CD14-positive monocyte (primary cell): ENCODE measurements around the gene OR51D1. TPM values are rescaled to one million over a fixed set of nuclear protein-coding genes. Genes with fewer than 3 reads are reported as not detected.
A peak's percentile ranks its signal among the peaks of the same experiment; 100 is the strongest.

ENCODE experiments used
- DNase-seq, 3 donors: peaks; one replicate each; pipeline ENCODE4 v3.0.0-alpha.2; 2011 to 2022
- H2AFZ ChIP-seq: 2 replicates; pipeline ENCODE4 v1.6.0; 2012; ENCODE audit warnings: mild to moderate bottlenecking, low read depth, low read length, inconsistent platforms; ENCODE audit not compliant: insufficient read depth, poor library complexity, severe bottlenecking
- H3K27ac ChIP-seq, 2 donors: 1 replicate in 1 of 2; 2 replicates in 1 of 2; pipeline ENCODE4 v1.5.1; 2012 to 2013; ENCODE audit warnings: low read length in 2 of 2, control low read depth in 1 of 2, inconsistent platforms in 1 of 2, low read depth in 1 of 2, mild to moderate bottlenecking in 1 of 2
- H3K27me3 ChIP-seq, 2 donors: one replicate each; pipeline versions ENCODE4 v1.6.0 to v1.6.1; 2011 to 2013; ENCODE audit warnings: low read length in 2 of 2; ENCODE audit not compliant: control insufficient read depth in 2 of 2, insufficient read depth in 2 of 2
- H3K36me3 ChIP-seq, 2 donors: replicated peaks in 1 of 2; 1 replicate in 1 of 2; 2 replicates in 1 of 2; pipeline versions ENCODE4 v1.5.1 to v1.6.1; 2012 to 2013; ENCODE audit warnings: low read length in 2 of 2, control low read depth in 1 of 2, inconsistent platforms in 1 of 2, mild to moderate bottlenecking in 1 of 2; ENCODE audit not compliant: insufficient read depth in 2 of 2, control insufficient read depth in 1 of 2
- H3K4me1 ChIP-seq, 2 donors: 1 replicate in 1 of 2; 2 replicates in 1 of 2; pipeline versions ENCODE4 v1.5.1 to v1.6.1; 2012 to 2013; ENCODE audit warnings: low read length in 2 of 2, control low read depth in 1 of 2, inconsistent platforms in 1 of 2, mild to moderate bottlenecking in 1 of 2, moderate library complexity in 1 of 2; ENCODE audit not compliant: insufficient read depth in 2 of 2, control insufficient read depth in 1 of 2
- H3K4me2 ChIP-seq: replicated peaks from 2 replicates; pipeline ENCODE3; 2012; ENCODE audit warnings: low read length, moderate library complexity, mild to moderate bottlenecking; ENCODE audit not compliant: poor library complexity, severe bottlenecking; ENCODE audit errors: extremely low read depth
- H3K4me3 ChIP-seq, 3 experiments: fragments of 200-600 bp in 1 of 3; sonication (generic) in 1 of 3; replicated peaks in 1 of 3; 1 replicate in 2 of 3; 2 replicates in 1 of 3; pipeline ENCODE4 v1.5.1; 2011 to 2013; ENCODE audit warnings: low read length in 3 of 3, mild to moderate bottlenecking in 3 of 3, control low read depth in 2 of 3, low read depth in 2 of 3, inconsistent platforms in 1 of 3, moderate library complexity in 1 of 3
- H3K79me2 ChIP-seq: 2 replicates; pipeline ENCODE4 v1.6.0; 2012; ENCODE audit warnings: mild to moderate bottlenecking, control low read depth, inconsistent platforms, low read length, moderate library complexity; ENCODE audit not compliant: insufficient read depth
- H3K9ac ChIP-seq: 2 replicates; pipeline ENCODE4 v1.6.0; 2017; ENCODE audit warnings: low read length, mild to moderate bottlenecking; ENCODE audit not compliant: insufficient read depth, poor library complexity, severe bottlenecking
- H3K9me3 ChIP-seq, 2 donors: replicated peaks in 1 of 2; 1 replicate in 1 of 2; 2 replicates in 1 of 2; pipeline versions ENCODE4 v1.5.1 to v1.6.1; 2012 to 2013; ENCODE audit warnings: low read length in 2 of 2, control low read depth in 1 of 2; ENCODE audit not compliant: control insufficient read depth in 1 of 2, insufficient read depth in 1 of 2
- H4K20me1 ChIP-seq: 2 replicates; pipeline ENCODE4 v1.6.0; 2012; ENCODE audit warnings: mild to moderate bottlenecking, low read length, control low read depth, moderate library complexity; ENCODE audit not compliant: insufficient read depth
- H3K27ac Mint-ChIP-seq, 7 donors: one replicate each; pipeline ENCODE4 v1.8.0; 2020; ENCODE audit warnings: mild to moderate bottlenecking in 7 of 7, mixed read lengths in 7 of 7, moderate library complexity in 6 of 7, inconsistent platforms in 2 of 7
- H3K27me3 Mint-ChIP-seq, 3 donors: one replicate each; pipeline ENCODE4 v1.8.0; 2021 to 2022; ENCODE audit warnings: low read depth in 3 of 3, mild to moderate bottlenecking in 3 of 3, mixed read lengths in 3 of 3, moderate library complexity in 3 of 3, inconsistent platforms in 1 of 3
- H3K36me3 Mint-ChIP-seq, 2 donors: one replicate each; pipeline ENCODE4 v1.8.0; 2020; ENCODE audit warnings: mixed read lengths in 2 of 2, inconsistent platforms in 1 of 2, mild to moderate bottlenecking in 1 of 2
- H3K4me1 Mint-ChIP-seq: one replicate; pipeline ENCODE4 v1.8.0; 2020; ENCODE audit warnings: mild to moderate bottlenecking, mixed read lengths
- H3K4me3 Mint-ChIP-seq, 2 donors: one replicate each; pipeline ENCODE4 v1.8.0; 2020; ENCODE audit warnings: mild to moderate bottlenecking in 2 of 2, mixed read lengths in 2 of 2, moderate library complexity in 1 of 2
- H3K9me3 Mint-ChIP-seq, 7 donors: one replicate each; pipeline ENCODE4 v1.8.0; 2020 to 2022; ENCODE audit warnings: mixed read lengths in 7 of 7, mild to moderate bottlenecking in 6 of 7, moderate library complexity in 6 of 7, inconsistent platforms in 2 of 7
- WGBS: methylation state at CpG from one replicate; pipeline ENCODE4 v1.1.5; 2013; ENCODE audit warnings: missing lambda C conversion rate; ENCODE audit not compliant: insufficient coverage; 5-methylcytosine and 5-hydroxymethylcytosine counted together
- intact Hi-C, 2 donors: fragments of 100-400 bp; cut with micrococcal nuclease; formaldehyde crosslinking; loops; one replicate each; pipeline versions ENCODE4 v1.15.0 to v1.15.1; 2023
- polyA minus RNA-seq: library from RNA; depleted of rRNA, polyadenylated mRNA; stranded (reverse); fragments of >200 nt; gene quantifications from 2 replicates; pipeline ENCODE4 v1.2.3, GENCODE V29; 2012
- polyA plus RNA-seq, 3 donors: library from polyadenylated mRNA; depleted of rRNA in 1 of 3; unstranded in 2 of 3; stranded (reverse) in 1 of 3; fragments of 300-500 nt in 2 of 3; fragments of >200 nt in 1 of 3; fragmentation: Illumina TruSeq in 2 of 3; gene quantifications; 1 replicate in 2 of 3; 2 replicates in 1 of 3; pipeline ENCODE4 v1.2.3, GENCODE V29; 2012 to 2021
- total RNA-seq, 12 experiments: library from RNA in 1 of 12; stranded (reverse) in 1 of 12; fragments of 120-200 nt in 1 of 12; gene quantifications; one replicate each; pipeline ENCODE4 v1.2.4 and lab custom pipeline; 2013 to 2026; ENCODE audit warnings: mixed read lengths in 6 of 12, inconsistent platforms in 1 of 12
- TF ChIP-seq, protein P1 (sequence below): fragments of 200-600 bp; IDR thresholded peaks from one replicate; pipeline ENCODE4 v1.8.0; 2022; ENCODE audit warnings: antibody characterized with exemption, mild to moderate bottlenecking

Gene OR51D1, protein sequence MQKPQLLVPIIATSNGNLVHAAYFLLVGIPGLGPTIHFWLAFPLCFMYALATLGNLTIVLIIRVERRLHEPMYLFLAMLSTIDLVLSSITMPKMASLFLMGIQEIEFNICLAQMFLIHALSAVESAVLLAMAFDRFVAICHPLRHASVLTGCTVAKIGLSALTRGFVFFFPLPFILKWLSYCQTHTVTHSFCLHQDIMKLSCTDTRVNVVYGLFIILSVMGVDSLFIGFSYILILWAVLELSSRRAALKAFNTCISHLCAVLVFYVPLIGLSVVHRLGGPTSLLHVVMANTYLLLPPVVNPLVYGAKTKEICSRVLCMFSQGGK
- total RNA-seq (2013): not detected
- polyA plus RNA-seq (not detected), polyA minus RNA-seq (0.24 TPM in 1 of 2 replicates, not detected in the other), total RNA-seq (lab: John Stamatoyannopoulos, UW) (0 to 1.5 (median 0) reads per million in 11 experiments)

DNA sequence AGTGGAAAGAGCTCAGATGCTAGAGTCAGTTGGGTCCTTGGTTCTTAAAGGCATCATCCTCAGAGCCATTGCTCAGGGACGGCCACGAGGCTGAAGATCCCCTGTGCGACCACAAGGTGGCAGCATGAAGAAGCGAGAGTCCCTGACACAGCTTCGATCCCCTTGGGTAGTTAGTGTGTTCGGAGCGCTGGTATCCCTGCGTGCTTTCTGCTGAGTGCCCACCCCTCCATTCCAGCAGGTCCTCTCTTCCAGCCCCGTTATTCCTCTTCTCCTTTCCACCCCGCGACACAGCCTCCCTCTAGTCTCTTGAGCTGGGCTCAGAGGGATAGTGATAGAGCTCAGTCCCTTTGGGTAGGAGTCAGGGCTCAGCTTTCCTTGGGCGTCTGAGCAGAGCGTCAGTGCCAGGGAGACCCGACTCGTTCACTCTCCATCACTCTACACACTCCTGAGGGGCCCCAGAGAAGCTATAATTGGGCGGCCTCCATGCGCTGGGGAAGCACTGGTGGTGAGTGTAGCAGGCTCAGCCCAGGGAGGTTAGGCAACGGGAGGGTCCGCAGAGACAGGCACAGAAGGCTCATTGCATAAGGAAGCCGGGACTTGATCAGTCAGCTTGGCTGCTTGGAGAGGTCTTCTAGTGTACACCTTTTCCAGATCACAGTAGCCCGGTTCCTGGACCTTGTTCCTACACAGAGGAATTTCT, at the start of gene OR51D1:
TSS of gene OR51D1 (plus strand) at position 516 of the 700 bp plus-strand sequence. CDS start 2,314 bp downstream, outside the sequence.
- no peaks in the 10 kb centered on the region for H3K36me3 Mint-ChIP-seq
- H3K9ac ChIP-seq: no peak within 1 kb of the TSS
- no peaks in the 10 kb centered on the region for H3K36me3 ChIP-seq
- H3K79me2 ChIP-seq: no peaks in the 10 kb centered on the region
- H3K27me3 ChIP-seq: peaks cover 0 to 2% of the 10 kb centered on the region in 2 donors
- peaks cover 0 to 3% (median 0%) of the 10 kb centered on the region in 3 donors for H3K27me3 Mint-ChIP-seq
- H3K4me1 ChIP-seq: no peaks in the 10 kb centered on the region
- H2AFZ ChIP-seq: peak within 1 kb of the TSS; percentile 61
- H3K4me3 ChIP-seq: no peak within 1 kb of the TSS
- H3K4me2 ChIP-seq: no peak within 1 kb of the TSS
- TF ChIP-seq, protein P1, sequence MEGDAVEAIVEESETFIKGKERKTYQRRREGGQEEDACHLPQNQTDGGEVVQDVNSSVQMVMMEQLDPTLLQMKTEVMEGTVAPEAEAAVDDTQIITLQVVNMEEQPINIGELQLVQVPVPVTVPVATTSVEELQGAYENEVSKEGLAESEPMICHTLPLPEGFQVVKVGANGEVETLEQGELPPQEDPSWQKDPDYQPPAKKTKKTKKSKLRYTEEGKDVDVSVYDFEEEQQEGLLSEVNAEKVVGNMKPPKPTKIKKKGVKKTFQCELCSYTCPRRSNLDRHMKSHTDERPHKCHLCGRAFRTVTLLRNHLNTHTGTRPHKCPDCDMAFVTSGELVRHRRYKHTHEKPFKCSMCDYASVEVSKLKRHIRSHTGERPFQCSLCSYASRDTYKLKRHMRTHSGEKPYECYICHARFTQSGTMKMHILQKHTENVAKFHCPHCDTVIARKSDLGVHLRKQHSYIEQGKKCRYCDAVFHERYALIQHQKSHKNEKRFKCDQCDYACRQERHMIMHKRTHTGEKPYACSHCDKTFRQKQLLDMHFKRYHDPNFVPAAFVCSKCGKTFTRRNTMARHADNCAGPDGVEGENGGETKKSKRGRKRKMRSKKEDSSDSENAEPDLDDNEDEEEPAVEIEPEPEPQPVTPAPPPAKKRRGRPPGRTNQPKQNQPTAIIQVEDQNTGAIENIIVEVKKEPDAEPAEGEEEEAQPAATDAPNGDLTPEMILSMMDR: peak; percentile 85
- no peaks in the 10 kb centered on the region for H4K20me1 ChIP-seq
- H3K4me3 Mint-ChIP-seq: no peak within 1 kb of the TSS
- H3K4me1 Mint-ChIP-seq: no peaks in the 10 kb centered on the region
- peak; percentile 30 to 52 (median 39) for DNase-seq
- no peaks in the 10 kb centered on the region for H3K9me3 ChIP-seq
- H3K27ac Mint-ChIP-seq: no peak within 1 kb of the TSS
- intact Hi-C loops: loop anchor here in 1 of 2 donors (10.0 kb wide), 1 partner anchor 452 kb away; no protein-coding TSS in a partner anchor
- H3K9me3 Mint-ChIP-seq: no peaks in the 10 kb centered on the region
- WGBS: 54% methylated on average over 5 of the region's 21 CpGs
- no peak within 1 kb of the TSS for H3K27ac ChIP-seq

DNA sequence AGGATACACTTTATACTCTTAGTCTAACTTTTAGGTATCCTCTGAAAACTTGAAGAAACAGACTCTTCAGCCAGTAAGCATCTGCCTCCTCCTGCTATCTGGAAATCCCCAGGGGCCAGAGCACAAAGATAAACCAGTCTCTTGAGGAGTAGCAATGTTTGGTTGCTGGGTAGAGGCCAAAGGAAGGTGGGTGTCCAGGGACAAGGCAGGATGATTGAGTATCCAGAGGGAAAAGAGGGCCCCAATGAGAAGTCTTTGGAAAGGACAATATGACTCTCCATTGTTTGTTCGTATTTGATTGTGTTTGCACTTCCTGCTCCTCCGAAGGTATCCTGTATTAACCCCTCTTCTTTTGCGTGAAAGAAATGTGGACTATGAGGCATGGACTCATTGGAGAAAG, 48.3 kb upstream of the OR51D1 start:
- intact Hi-C loops: no loop called here
- no peak overlapping the region for H3K4me3 Mint-ChIP-seq
- H3K27me3 Mint-ChIP-seq: peaks cover 10 to 38% (median 23%) of the 10 kb centered on the region in 3 donors
- H3K4me1 ChIP-seq: no peaks in the 10 kb centered on the region
- no peak overlapping the region for H3K9ac ChIP-seq
- H2AFZ ChIP-seq: no peak overlapping the region
- no peaks in the 10 kb centered on the region for H3K36me3 Mint-ChIP-seq
- 67% methylated on average over 1 of the region's 3 CpGs for WGBS
- no peak overlapping the region for H3K4me2 ChIP-seq
- no peaks in the 10 kb centered on the region for H3K36me3 ChIP-seq
- no peak overlapping the region for H3K27ac ChIP-seq
- peaks cover 8 to 10% of the 10 kb centered on the region in 2 donors for H3K27me3 ChIP-seq
- TF ChIP-seq, protein P1: no peak
- no peaks in the 10 kb centered on the region for H3K9me3 ChIP-seq
- no peak overlapping the region for H3K27ac Mint-ChIP-seq
- no peaks in the 10 kb centered on the region for H3K4me1 Mint-ChIP-seq
- no peak overlapping the region for H3K4me3 ChIP-seq
- H3K79me2 ChIP-seq: no peaks in the 10 kb centered on the region
- no peaks in the 10 kb centered on the region for H3K9me3 Mint-ChIP-seq
- no peaks in the 10 kb centered on the region for H4K20me1 ChIP-seq
- DNase-seq: no peak
